GM21515 (cell line): ENCODE measurements around the gene DACH1.

ENCODE experiments used
- ATAC-seq: cut with Tn5 transposase; IDR thresholded peaks from one replicate; pipeline ENCODE4 v1.9.1; 2021; ENCODE audit not compliant: unreplicated experiment

Gene DACH1

GRCh38 chr13:71632206-71632605, 234.8 kb downstream of the DACH1 start:
- ATAC-seq = no peak

- ATAC-seq = no peak
These were observed 237.8 kb downstream of the DACH1 start for GRCh38 chr13:71629167-71629566.

- ATAC-seq = no peak
These were observed 240.4 kb downstream of the DACH1 start for GRCh38 chr13:71626421-71627117.

DNA sequence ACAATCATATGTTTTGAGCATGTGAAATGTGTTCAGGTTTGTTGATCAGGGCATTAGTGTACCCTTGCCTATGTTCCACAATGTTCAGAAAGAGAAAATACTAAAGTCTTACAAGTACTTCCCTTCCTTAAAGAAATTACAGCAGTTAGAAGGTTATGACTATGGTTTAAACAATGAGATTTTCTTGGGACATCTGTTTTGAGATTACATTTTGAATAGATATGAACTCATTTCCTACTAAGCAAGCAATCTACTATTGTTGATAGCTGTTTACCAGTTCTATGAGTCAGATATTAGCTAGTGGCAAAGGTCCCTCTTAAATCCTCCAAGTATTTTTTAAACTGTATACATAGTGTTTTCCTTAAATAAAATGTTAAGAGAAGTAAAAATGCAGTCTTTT, 241.3 kb downstream of the DACH1 start:
- ATAC-seq = no peak

- ATAC-seq = no peak
These were observed 242.1 kb downstream of the DACH1 start for GRCh38 chr13:71624653-71625600.

- no peak for ATAC-seq
These were observed 245.6 kb downstream of the DACH1 start for GRCh38 chr13:71621174-71622124.

DNA sequence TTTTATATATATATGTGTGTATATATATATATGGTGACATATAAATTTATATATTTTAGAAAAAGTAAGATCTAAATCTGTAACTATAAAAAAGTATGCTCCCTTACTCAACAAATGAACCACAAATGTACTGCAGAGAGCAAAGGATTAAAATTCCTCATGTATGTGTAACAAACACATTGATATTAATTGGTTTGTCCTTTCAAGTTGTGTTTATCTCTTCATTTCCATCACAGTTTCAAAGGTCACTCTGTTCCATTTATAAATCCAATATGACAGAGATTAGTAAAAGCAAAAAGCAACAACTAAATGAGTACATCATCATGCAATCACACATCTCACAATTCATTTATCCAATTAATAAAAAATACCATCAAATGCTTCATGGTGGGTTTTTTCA, 247.9 kb downstream of the DACH1 start:
- ATAC-seq = no peak

DNA sequence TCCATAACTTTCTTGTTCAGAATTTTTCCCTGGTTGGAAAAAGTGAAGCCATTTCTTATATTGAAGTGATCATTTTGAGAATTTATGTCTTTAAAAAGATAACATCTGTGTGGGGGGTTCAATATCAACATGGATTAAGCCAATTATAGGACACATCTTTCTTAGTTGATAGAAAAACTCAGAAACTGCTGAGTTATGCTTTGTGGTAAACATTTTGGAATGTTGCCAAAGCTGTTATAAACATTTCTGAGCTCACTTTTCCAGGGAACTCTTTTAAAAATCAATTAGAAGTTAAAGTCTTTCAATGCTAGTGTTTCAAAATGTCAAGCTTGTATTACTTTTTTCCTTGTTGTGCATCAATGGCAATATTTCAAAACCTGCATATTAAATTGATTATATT, 248.8 kb downstream of the DACH1 start:
- no peak for ATAC-seq

- no peak for ATAC-seq
These were observed 249.7 kb downstream of the DACH1 start for GRCh38 chr13:71617265-71617664.

GRCh38 chr13:71613066-71613745, 253.8 kb downstream of the DACH1 start:
- ATAC-seq = no peak

DNA sequence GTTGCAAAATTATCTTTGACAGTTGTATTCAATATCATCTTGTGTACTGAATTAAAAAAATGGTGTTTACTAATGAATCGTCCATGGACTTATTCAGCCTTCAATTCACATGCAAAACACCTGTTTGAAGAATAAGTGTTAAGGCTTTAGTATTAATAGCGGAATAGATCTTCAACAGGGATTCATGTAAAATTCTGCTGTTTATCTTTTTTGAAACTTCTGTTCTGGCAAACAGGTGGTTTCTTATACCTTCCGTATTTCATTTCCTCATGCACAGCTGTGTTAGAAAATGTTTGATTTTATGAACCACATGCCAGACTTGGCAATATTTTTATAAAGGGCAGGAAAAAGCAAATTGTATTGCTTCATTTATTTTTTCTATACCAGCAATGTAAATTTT, 255.7 kb downstream of the DACH1 start:
- ATAC-seq = no peak

DNA sequence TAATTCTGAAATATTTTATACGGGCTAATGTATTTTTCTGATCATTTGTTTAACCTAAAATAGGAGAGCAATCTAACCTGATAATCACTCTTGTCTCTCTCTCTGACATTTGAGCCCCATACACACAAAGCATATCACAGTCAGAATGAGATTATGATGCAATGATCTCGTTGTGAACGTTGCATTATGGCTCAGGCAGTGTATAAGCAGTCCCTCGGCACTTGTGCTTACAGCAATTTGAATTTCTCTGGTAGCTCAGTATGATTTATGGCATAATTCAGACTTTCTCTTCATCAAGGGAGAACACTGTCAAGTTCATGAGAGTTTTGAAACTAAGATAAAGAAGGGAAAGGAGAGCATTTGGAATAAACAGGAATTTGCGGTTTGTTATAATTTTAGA, 256.1 kb downstream of the DACH1 start:
- ATAC-seq = no peak

GRCh38 chr13:71609271-71609670, 257.7 kb downstream of the DACH1 start:
- no peak for ATAC-seq

- no peak for ATAC-seq
These were observed 259.4 kb downstream of the DACH1 start for GRCh38 chr13:71607575-71607974.

DNA sequence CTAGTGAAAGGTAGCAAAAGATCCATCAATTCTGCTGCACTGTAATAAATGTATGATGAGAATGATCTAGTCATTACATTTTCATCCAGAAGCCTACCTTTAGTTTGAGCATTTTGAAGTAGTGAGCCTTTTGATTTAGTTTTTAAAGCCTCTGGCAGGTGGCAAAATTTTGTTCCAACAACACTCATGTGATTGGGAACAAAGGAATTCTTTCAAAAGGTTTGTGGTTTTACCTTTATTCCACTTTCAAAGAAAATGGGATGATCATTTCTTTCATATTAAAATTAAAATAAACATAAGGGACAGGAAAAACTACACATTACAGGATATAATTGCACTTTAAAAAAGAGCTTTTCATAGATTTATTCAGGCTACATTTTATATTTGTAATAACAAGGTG, 260.2 kb downstream of the DACH1 start:
- no peak for ATAC-seq

DNA sequence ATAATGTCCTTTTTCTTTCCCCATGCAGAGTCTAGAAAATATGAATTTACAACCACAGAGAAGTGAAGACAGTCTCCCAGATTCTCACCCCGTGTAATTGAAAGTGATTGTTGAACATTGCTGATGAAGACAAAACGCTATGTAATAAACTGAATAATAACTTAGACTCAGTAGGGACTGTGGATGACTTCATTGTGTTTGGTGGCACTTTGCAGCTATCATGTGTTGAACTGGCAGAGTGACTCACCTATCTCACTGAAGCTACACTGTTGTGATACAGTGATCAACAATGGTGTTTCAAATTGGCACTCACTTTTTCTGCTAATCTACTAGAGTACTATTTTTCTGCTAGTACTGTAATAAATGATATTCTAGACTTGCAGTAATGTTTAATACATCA, 261.3 kb downstream of the DACH1 start:
- no peak for ATAC-seq

DNA sequence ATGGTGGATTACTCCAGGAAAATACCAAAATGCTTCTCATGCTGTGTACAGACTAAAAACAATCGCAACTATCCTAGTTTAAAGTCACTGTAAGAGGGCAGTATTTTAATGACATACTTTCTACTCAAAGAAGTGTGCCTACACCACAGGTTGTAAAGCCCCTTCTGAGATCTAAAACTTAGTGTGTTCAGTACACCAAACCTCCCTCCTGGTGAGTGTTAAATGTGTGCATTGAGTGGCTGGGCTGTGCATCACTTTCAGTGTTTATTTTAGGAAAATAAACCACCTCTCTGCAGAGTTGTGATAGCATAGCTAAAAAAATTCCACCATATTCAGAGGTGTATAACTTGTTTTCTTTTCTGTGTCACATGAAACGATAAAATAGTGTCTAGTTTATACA, 263.7 kb downstream of the DACH1 start:
- no peak for ATAC-seq

DNA sequence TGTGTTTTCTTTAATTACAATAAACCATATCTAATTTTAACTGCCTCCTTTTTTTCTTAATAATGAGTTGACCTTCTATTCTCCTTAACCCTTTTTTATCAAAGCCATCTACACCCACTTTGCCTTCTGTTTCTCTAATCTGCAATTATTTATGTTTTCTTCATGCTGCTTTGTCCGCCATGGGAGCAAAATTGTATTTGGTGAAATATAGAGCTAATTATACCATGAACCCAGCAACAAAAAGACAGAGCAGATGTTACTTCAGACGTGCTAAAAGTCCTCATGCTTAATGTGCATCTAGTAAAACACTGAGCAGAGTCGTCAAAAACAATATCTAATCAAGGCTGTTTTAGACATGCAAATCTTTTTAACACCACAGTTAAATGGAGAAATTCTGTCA, 264.7 kb downstream of the DACH1 start:
- no peak for ATAC-seq

DNA sequence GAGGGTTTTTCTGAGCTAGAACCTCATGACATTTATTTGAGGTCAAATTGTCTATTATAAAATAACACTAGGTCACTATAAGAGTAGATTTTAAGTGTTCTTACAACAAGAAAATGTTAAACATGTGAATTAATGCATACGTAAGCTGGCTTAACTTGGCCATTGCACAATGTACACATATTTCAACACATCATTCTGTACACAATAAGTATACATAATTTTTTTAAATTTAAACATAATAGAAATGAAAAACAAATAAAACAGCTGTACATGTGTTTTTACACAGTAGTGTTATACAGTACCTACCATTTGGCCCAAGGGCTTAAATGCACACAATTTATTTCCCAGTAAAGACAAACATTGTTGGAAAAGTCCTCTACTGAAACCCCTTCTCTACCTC, 269.9 kb downstream of the DACH1 start:
- ATAC-seq = no peak

DNA sequence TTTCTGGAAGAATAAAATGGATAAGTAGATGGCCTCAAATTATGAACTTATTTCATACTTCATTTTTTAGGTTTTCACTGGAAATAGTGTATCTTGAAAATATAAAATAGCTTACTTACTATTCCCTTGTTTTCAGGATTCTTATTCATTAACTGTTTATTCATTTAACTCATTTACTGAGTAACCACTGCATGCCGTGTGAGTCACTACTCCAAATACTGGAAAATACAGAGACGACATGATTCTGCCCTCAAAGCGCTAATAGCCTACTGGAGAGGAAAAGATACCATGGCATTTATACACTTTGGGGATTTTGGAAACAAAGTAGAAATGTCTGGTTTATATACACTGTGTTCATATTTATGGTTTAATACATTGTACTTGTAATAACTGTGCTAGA, 270.9 kb downstream of the DACH1 start:
- ATAC-seq = no peak

GRCh38 chr13:71593566-71593965, 273.4 kb downstream of the DACH1 start:
- no peak for ATAC-seq
